GM12878 (cell line): Measurements from ENCODE around the gene TRPM3. TPM values are rescaled to one million over a fixed set of nuclear protein-coding genes. Genes with fewer than 3 reads are reported as not detected.

ENCODE experiments used
- ATAC-seq: fragments of 200-7000 bp; cut with Tn5 transposase; 3 replicates; pipeline ENCODE4 v1.9.1; 2020; ENCODE audit warnings: mild to moderate bottlenecking, moderate library complexity
- BruUV-seq: library from RNA; stranded (reverse); fragments of 400-500 nt; replicated peaks from 2 replicates; lab custom pipeline; 2021; lab: Mats Ljungman, UMichigan
- CTCF ChIA-PET: fragments of 300-600 bp; sonication (Branson Sonifier 250); formaldehyde crosslinking; extraction: SDS; loops from one replicate; lab custom pipeline; 2021; ENCODE audit warnings: inconsistent platforms; lab: Yijun Ruan, JAX
- POLR2A ChIA-PET: fragments of 350-600 bp; formaldehyde crosslinking; extraction: SDS; loops from one replicate; lab custom pipeline; 2021; ENCODE audit warnings: inconsistent platforms; lab: Charles Lee
- RAD21 ChIA-PET: fragments of 300-600 bp; sonication (Branson Sonifier 250); formaldehyde crosslinking; loops from one replicate; lab custom pipeline; 2023; ENCODE audit warnings: antibody characterized with exemption; ENCODE audit not compliant: unreplicated experiment; lab: Charles Lee
- SMC1A ChIA-PET: fragments of 300-600 bp; sonication (Branson Sonifier 250); formaldehyde crosslinking; loops from one replicate; lab custom pipeline; 2023; ENCODE audit not compliant: unreplicated experiment, uncharacterized antibody; lab: Charles Lee
- DNase-seq: peaks from one replicate; pipeline ENCODE4 v3.0.0-alpha.2; 2011; ENCODE audit warnings: low read depth, low spot score
- FAIRE-seq: peaks from 3 replicates; lab custom pipeline; 2011; peaks lifted over from hg19 to GRCh38; lab: Jason Lieb, UNC
- H2AFZ ChIP-seq: 2 replicates; pipeline ENCODE4 v1.6.0; 2011; ENCODE audit warnings: low read depth, low read length, control low read depth; ENCODE audit not compliant: control insufficient read depth
- H3K27ac ChIP-seq: 2 replicates; pipeline ENCODE4 v1.5.1; 2011; ENCODE audit warnings: control low read depth; ENCODE audit not compliant: control insufficient read depth, insufficient read depth
- H3K27me3 ChIP-seq, 2 experiments: replicated peaks in 1 of 2; 2 replicates each; pipeline versions ENCODE4 v1.6.0 to v1.6.1; 2011; ENCODE audit warnings: low read length in 1 of 2; ENCODE audit not compliant: control insufficient read depth in 2 of 2, insufficient read depth in 2 of 2
- H3K36me3 ChIP-seq, 2 experiments: 2 replicates each; pipeline ENCODE4 v1.5.1; 2011; ENCODE audit warnings: low read length in 1 of 2; ENCODE audit not compliant: control insufficient read depth in 2 of 2, insufficient read depth in 2 of 2
- H3K4me1 ChIP-seq: 2 replicates; pipeline ENCODE4 v1.6.1; 2011; ENCODE audit warnings: mild to moderate bottlenecking, low read length, moderate library complexity, mixed read lengths; ENCODE audit not compliant: control insufficient read depth, insufficient read depth
- H3K4me2 ChIP-seq: 2 replicates; pipeline ENCODE4 v1.6.0; 2011; ENCODE audit warnings: control low read depth; ENCODE audit not compliant: control insufficient read depth, insufficient read depth
- H3K4me3 ChIP-seq: fragments of 200-600 bp; sonication (generic); 2 replicates; pipeline ENCODE4 v1.5.1; 2016
- H3K79me2 ChIP-seq: 2 replicates; pipeline ENCODE4 v1.6.0; 2011; ENCODE audit warnings: low read length; ENCODE audit not compliant: control insufficient read depth, insufficient read depth
- H3K9ac ChIP-seq: 2 replicates; pipeline ENCODE4 v1.8.0; 2011; ENCODE audit warnings: low read length, control low read depth, mixed read lengths; ENCODE audit not compliant: control insufficient read depth, insufficient read depth
- H3K9me3 ChIP-seq: replicated peaks from 3 replicates; pipeline ENCODE4 v1.5.1; 2011; ENCODE audit warnings: mild to moderate bottlenecking, low read length; ENCODE audit not compliant: control insufficient read depth, insufficient read depth
- H4K20me1 ChIP-seq: 2 replicates; pipeline ENCODE4 v1.6.0; 2011; ENCODE audit not compliant: control insufficient read depth, insufficient read depth
- ASH2L ChIP-seq: fragments of 300-600, 200-600 bp; sonication (generic); IDR thresholded peaks from 2 replicates; pipeline ENCODE4 v1.6.1; 2017; ENCODE audit warnings: low read depth, mild to moderate bottlenecking, borderline replicate concordance
- HDAC6 ChIP-seq: fragments of 200-600 bp; sonication (generic); IDR thresholded peaks from one replicate; pipeline ENCODE4 v1.8.0; 2017; ENCODE audit warnings: antibody characterized with exemption; ENCODE audit not compliant: unreplicated experiment
- JUNB ChIP-seq: IDR thresholded peaks from 2 replicates; pipeline ENCODE4 v1.6.1; 2016; ENCODE audit warnings: antibody characterized with exemption, mild to moderate bottlenecking
- MTA2 ChIP-seq: fragments of 450-650 bp; IDR thresholded peaks from 2 replicates; pipeline ENCODE4 v1.6.1; 2016; ENCODE audit warnings: low read depth, mild to moderate bottlenecking, moderate library complexity
- MYB ChIP-seq: fragments of 150-350 bp; IDR thresholded peaks from 2 replicates; pipeline ENCODE4 v1.6.1; 2014; ENCODE audit warnings: mild to moderate bottlenecking, low read depth, low read length, borderline replicate concordance
- NFYB ChIP-seq: IDR thresholded peaks from 2 replicates; pipeline ENCODE4 v1.6.1; 2011; ENCODE audit warnings: low read depth, mild to moderate bottlenecking, low read length, improper control_type of control experiment, moderate library complexity; ENCODE audit not compliant: insufficient read depth
- RFX5 ChIP-seq: IDR thresholded peaks from 2 replicates; pipeline ENCODE4 v1.6.1; 2011; ENCODE audit warnings: low read depth, low read length, improper control_type of control experiment
- RUNX3 ChIP-seq: IDR thresholded peaks from 2 replicates; pipeline ENCODE4 v1.6.1; 2012; ENCODE audit warnings: low read length, inconsistent platforms
- SPI1 ChIP-seq: IDR thresholded peaks from 2 replicates; pipeline ENCODE4 v1.6.1; 2011; ENCODE audit warnings: low read depth, mild to moderate bottlenecking, low read length, moderate library complexity, borderline replicate concordance; ENCODE audit not compliant: insufficient read depth
- TBL1XR1 ChIP-seq: IDR thresholded peaks from 2 replicates; pipeline ENCODE4 v1.6.1; 2012; ENCODE audit warnings: low read depth, low read length, improper control_type of control experiment
- ZNF217 ChIP-seq: fragments of 450-650 bp; IDR thresholded peaks from 2 replicates; pipeline ENCODE4 v1.6.1; 2017; ENCODE audit warnings: antibody characterized with exemption, mild to moderate bottlenecking
- WGBS: methylation state at CpG from one replicate; pipeline ENCODE4 v1.1.6; 2016; ENCODE audit warnings: low lambda C conversion rate; ENCODE audit not compliant: insufficient replicate concordance, insufficient coverage; ENCODE audit errors: missing lambda C conversion rate; 5-methylcytosine and 5-hydroxymethylcytosine counted together
- in situ Hi-C: fragments of 300-500 bp; cut with MboI; formaldehyde crosslinking; loops from 9 replicates; pipeline ENCODE4 v1.14.3; 2018; ENCODE audit warnings: mixed read lengths
- intact Hi-C: fragments of 100-400 bp; cut with micrococcal nuclease; formaldehyde crosslinking; loops from one replicate; pipeline ENCODE4 v1.14.2; 2022; ENCODE audit not compliant: unreplicated experiment
- polyA plus RNA-seq, 11 experiments: library from polyadenylated mRNA; depleted of rRNA in 4 of 11; unstranded in 6 of 11; stranded (reverse) in 5 of 11; fragments of >200 nt; fragmentation: Nextera tagmentation in 4 of 11; fragmentation: Illumina TruSeq in 1 of 11; extraction: Ambion mirVana in 4 of 11; extraction: Trizol in 1 of 11; gene quantifications; 1 replicate in 1 of 11; 2 replicates in 10 of 11; pipeline versions ENCODE4 v1.2.1 to v1.2.3, GENCODE V29; 2011 to 2016; ENCODE audit warnings: inconsistent platforms in 2 of 11, missing spikeins in 2 of 11, low read depth in 1 of 11
- total RNA-seq, 4 experiments: library from RNA; depleted of rRNA in 3 of 4; stranded (reverse); fragments of >200 nt in 3 of 4; fragmentation: Illumina TruSeq in 1 of 4; extraction: Trizol in 1 of 4; gene quantifications; 2 replicates each; pipeline versions ENCODE4 v1.2.1 to v1.2.3, GENCODE V29; 2013 to 2021
- TF ChIP-seq, protein P1 (sequence below): IDR thresholded peaks from 2 replicates; pipeline ENCODE4 v1.6.1; 2011; ENCODE audit warnings: low read depth, mild to moderate bottlenecking, low read length, moderate library complexity, borderline replicate concordance; ENCODE audit errors: extremely low read depth
- TF ChIP-seq, protein P2 (sequence below): IDR thresholded peaks from 2 replicates; pipeline ENCODE4 v1.6.1; 2012; ENCODE audit warnings: low read depth, low read length, improper control_type of control experiment

TRPM3 gene
- total and polyA plus RNA-seq, 10 of the 15 experiments (the other 5 are each of a cell fraction or from before 2014, with no cell fraction given) = not detected

DNA sequence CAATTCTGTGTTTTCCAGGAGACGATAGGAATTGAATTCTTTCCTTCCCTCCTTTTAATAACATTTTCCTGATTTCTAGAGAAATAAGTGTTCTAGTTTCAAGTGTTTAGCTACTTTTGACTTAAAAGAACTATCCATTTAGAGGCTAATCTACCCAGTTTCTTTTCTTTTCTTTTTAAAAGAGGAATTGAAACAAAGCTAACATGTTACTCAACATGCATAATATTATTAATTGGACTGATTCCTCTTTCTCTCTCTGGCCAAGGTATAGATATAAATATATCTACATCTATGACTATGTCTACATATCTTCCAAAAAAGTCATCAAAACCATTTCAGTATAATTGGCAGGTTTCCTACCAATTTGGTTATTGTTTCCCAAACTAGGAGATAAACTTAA lies 309.8 kb downstream of the TRPM3 start:
- Histone ChIP-seq H4K20me1 (no peaks in the 10 kb centered on the region), H3K9me3 (no peaks in the 10 kb centered on the region), H2AFZ (no peak overlapping the region), H3K4me2 (no peak overlapping the region), H3K27me3 (no peaks in the 10 kb centered on the region; a peak in 2 of 4 replicates), H3K4me1 (no peaks in the 10 kb centered on the region), H3K4me3 (no peak overlapping the region), H3K79me2 (no peaks in the 10 kb centered on the region), H3K9ac (no peak overlapping the region), H3K27ac (no peak overlapping the region), H3K36me3 (no peaks in the 10 kb centered on the region)
- POLR2A ChIA-PET = no interaction called here
- 37% methylated on average over 1 of the region's 1 CpG for WGBS
- FAIRE-seq = no peak
- intact Hi-C loops (no loop called here), in situ Hi-C loops (no loop called here)
- SMC1A ChIA-PET = no interaction called here
- TF ChIP-seq ASH2L (no peak), RUNX3 (no peak), ZNF217 (no peak), JUNB (no peak), MYB (no peak), TBL1XR1 (no peak), RFX5 (no peak), HDAC6 (no peak), MTA2 (peak; percentile 39; the same call in 1 of the 2 replicates), NFYB (no peak), SPI1 (peak; percentile 61; the same call in 1 of the 2 replicates)
- TF ChIP-seq, protein P1, sequence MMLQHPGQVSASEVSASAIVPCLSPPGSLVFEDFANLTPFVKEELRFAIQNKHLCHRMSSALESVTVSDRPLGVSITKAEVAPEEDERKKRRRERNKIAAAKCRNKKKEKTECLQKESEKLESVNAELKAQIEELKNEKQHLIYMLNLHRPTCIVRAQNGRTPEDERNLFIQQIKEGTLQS = no peak
- TF ChIP-seq, protein P2, sequence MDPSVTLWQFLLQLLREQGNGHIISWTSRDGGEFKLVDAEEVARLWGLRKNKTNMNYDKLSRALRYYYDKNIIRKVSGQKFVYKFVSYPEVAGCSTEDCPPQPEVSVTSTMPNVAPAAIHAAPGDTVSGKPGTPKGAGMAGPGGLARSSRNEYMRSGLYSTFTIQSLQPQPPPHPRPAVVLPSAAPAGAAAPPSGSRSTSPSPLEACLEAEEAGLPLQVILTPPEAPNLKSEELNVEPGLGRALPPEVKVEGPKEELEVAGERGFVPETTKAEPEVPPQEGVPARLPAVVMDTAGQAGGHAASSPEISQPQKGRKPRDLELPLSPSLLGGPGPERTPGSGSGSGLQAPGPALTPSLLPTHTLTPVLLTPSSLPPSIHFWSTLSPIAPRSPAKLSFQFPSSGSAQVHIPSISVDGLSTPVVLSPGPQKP = no peak
- peak; percentile 56 for ATAC-seq
- BruUV-seq = no TSS peak
- no peak for DNase-seq
- CTCF ChIA-PET = interaction anchor here (1.0 kb wide), 1 partner anchor 15 kb away, joined by 3 read pairs; no protein-coding TSS in a partner anchor
- RAD21 ChIA-PET = no interaction called here
